GM08714 (cell line): ENCODE results near the gene CCDC57.
"Not testable (repeated sequence)": the region's sequence is repeated elsewhere in the genome, so short reads cannot be mapped to it uniquely, and the experiment has no call there.

Source experiments
- H3K4me3 ChIP-seq: fragments of 200-500 bp; sonication (Bioruptor generic); 2 replicates; pipeline ENCODE4 v1.5.1; 2014; ENCODE audit warnings: mild to moderate bottlenecking, low read length, inconsistent platforms
- ZNF274 ChIP-seq: IDR thresholded peaks from 2 replicates; pipeline ENCODE4 v1.6.1; 2012; ENCODE audit warnings: mild to moderate bottlenecking, low read depth, low read length

CCDC57 gene

GRCh38 chr17:82148997-82149396, 63.6 kb downstream of the CCDC57 start:
- H3K4me3 ChIP-seq = no peak overlapping the region
- no peak for TF ChIP-seq ZNF274

- no peak for TF ChIP-seq ZNF274
Observed at GRCh38 chr17:82148011-82148410, 64.6 kb downstream of the CCDC57 start.

GRCh38 chr17:82146663-82147654, 65.7 kb downstream of the CCDC57 start:
- no peak overlapping the region for H3K4me3 ChIP-seq
- TF ChIP-seq ZNF274 = no peak

More at GRCh38 chr17:82148011-82148410, 64.6 kb downstream of the CCDC57 start:
- H3K4me3 ChIP-seq = no peak overlapping the region

GRCh38 chr17:82145550-82146155, 67.0 kb downstream of the CCDC57 start:
- H3K4me3 ChIP-seq = no peak overlapping the region

GRCh38 chr17:82143333-82143732, 69.3 kb downstream of the CCDC57 start:
- H3K4me3 ChIP-seq = no peak overlapping the region
- no peak for TF ChIP-seq ZNF274

More at GRCh38 chr17:82145550-82146155, 67.0 kb downstream of the CCDC57 start:
- no peak for TF ChIP-seq ZNF274

GRCh38 chr17:82139961-82140360, 72.7 kb downstream of the CCDC57 start:
- H3K4me3 ChIP-seq = not testable (repeated sequence)

GRCh38 chr17:82138511-82138992, 74.1 kb downstream of the CCDC57 start:
- TF ChIP-seq ZNF274 = no peak
- no peak overlapping the region for H3K4me3 ChIP-seq

- no peak for TF ChIP-seq ZNF274
- no peak overlapping the region for H3K4me3 ChIP-seq
Observed at GRCh38 chr17:82134101-82134500, 78.5 kb downstream of the CCDC57 start.

GRCh38 chr17:82133166-82133953, 79.3 kb downstream of the CCDC57 start:
- not testable (repeated sequence) for H3K4me3 ChIP-seq

- no peak for TF ChIP-seq ZNF274
- no peak overlapping the region for H3K4me3 ChIP-seq
Observed at GRCh38 chr17:82129095-82129494, 83.5 kb downstream of the CCDC57 start.

- no peak for TF ChIP-seq ZNF274
Observed at GRCh38 chr17:82128287-82128686, 84.4 kb downstream of the CCDC57 start.

GRCh38 chr17:82127704-82128103, 84.9 kb downstream of the CCDC57 start:
- no peak for TF ChIP-seq ZNF274
- H3K4me3 ChIP-seq = no peak overlapping the region

More at GRCh38 chr17:82128287-82128686, 84.4 kb downstream of the CCDC57 start:
- no peak overlapping the region for H3K4me3 ChIP-seq

- no peak overlapping the region for H3K4me3 ChIP-seq
- no peak for TF ChIP-seq ZNF274
Observed at GRCh38 chr17:82127315-82127595, 85.4 kb downstream of the CCDC57 start.

- H3K4me3 ChIP-seq = no peak overlapping the region
- TF ChIP-seq ZNF274 = no peak
Observed at GRCh38 chr17:82126556-82127314, 85.9 kb downstream of the CCDC57 start.
